ENCODE results near the gene TRAPPC6A. TPM values are rescaled to one million over a fixed set of nuclear protein-coding genes. Genes with fewer than 3 reads are reported as not detected.

The TRAPPC6A gene
- total RNA-seq, 1 experiment from 2014 or later, result 26.9 TPM

DNA sequence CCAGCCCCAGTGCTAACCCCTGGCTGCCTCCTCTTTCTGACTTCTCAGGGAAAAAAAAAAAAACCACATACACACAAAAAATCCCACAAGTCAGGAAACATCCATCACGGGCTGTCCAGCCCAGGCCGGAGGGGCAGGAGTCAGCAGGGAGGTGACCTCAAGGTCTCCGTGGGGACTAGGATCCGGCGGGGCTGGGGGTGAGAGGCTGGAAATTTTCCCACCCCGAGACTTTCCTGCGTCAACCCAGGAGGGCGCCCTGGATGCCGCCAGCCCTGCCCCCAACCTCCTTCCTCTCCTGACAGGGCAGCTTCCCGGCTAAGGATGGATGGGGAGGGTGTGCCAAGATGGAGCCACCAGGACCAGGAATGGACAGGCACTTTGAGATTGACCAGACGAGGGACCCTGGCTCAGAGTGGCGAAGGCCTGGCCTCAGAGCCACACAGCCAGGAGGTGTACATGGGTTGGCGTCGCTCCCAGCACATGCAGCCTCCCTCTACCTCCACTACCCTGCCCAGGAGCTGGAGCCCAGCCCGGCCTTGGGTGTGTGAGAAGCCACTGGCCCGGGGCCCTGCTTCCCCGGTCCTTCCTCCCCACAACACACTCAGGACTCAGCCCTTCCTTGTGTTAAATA is 33.8 kb upstream of the TRAPPC6A start:
- ATAC-seq, result no peak
- BruUV-seq (replicated peaks), result no TSS peak
- TF ChIP-seq ZFX (IDR thresholded peaks at IDR 0.05), result no peak
- TF ChIP-seq POLR2AphosphoS5 (IDR thresholded peaks at IDR 0.05; ENCODE audit: low read depth, low read length), result no peak
- no peak for TF ChIP-seq SP1 (IDR thresholded peaks at IDR 0.05; ENCODE audit: low read depth)
- no peak for TF ChIP-seq EZH2 (IDR thresholded peaks at IDR 0.05)
- TF ChIP-seq, protein P1, sequence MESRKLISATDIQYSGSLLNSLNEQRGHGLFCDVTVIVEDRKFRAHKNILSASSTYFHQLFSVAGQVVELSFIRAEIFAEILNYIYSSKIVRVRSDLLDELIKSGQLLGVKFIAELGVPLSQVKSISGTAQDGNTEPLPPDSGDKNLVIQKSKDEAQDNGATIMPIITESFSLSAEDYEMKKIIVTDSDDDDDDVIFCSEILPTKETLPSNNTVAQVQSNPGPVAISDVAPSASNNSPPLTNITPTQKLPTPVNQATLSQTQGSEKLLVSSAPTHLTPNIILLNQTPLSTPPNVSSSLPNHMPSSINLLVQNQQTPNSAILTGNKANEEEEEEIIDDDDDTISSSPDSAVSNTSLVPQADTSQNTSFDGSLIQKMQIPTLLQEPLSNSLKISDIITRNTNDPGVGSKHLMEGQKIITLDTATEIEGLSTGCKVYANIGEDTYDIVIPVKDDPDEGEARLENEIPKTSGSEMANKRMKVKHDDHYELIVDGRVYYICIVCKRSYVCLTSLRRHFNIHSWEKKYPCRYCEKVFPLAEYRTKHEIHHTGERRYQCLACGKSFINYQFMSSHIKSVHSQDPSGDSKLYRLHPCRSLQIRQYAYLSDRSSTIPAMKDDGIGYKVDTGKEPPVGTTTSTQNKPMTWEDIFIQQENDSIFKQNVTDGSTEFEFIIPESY (IDR thresholded peaks at IDR 0.05; ENCODE audit: extremely low read depth, insufficient replicate concordance, low read length), result no peak
- ChIA-PET POLR2A (no interaction called here), RAD21 (ENCODE audit: low non-redundant PET in 1 of 2, low total read pairs in 2 of 2, uncharacterized antibody in 2 of 2, unreplicated experiment in 2 of 2) (no interaction called here), CTCF (no interaction called here)
- no peaks in the 10 kb centered on the region for H3K9me3 ChIP-seq (ENCODE audit: control insufficient read depth in 1 of 2, insufficient read depth in 1 of 2, low read depth in 1 of 2, low read length in 2 of 2)
- no peaks in the 10 kb centered on the region for H4K20me1 ChIP-seq (ENCODE audit: insufficient read depth)
- H3K4me1 ChIP-seq (ENCODE audit: control insufficient read depth in 1 of 2, insufficient read depth in 2 of 2, low read length in 2 of 2), result no peaks in the 10 kb centered on the region
- H3K27ac ChIP-seq (ENCODE audit: low read depth, low read length), result no peak overlapping the region
- intact Hi-C loops (cut with micrococcal nuclease), result no loop called here
- H3K9me2 ChIP-seq (ENCODE audit: insufficient read depth), result no peaks in the 10 kb centered on the region
- no peak overlapping the region for H3K4me2 ChIP-seq (ENCODE audit: low read length)
- H3K9ac ChIP-seq (ENCODE audit: low read length), result no peak overlapping the region
- no peaks in the 10 kb centered on the region for H3K79me2 ChIP-seq (ENCODE audit: insufficient read depth, low read length)
- H3K27me3 ChIP-seq (ENCODE audit: insufficient read depth, low read length), result no peaks in the 10 kb centered on the region
- H2AFZ ChIP-seq (ENCODE audit: low read depth, low read length, poor library complexity, severe bottlenecking), result no peak overlapping the region
- DNase-seq (ENCODE audit: low read depth, low spot score), result no peak
- no peak overlapping the region for H3K4me3 ChIP-seq (replicated peaks in 1 of 2; ENCODE audit: low read depth in 1 of 2, low read length in 2 of 2)
- H3K36me3 ChIP-seq (ENCODE audit: control insufficient read depth in 1 of 2, insufficient read depth in 2 of 2, low read length in 2 of 2), result no peaks in the 10 kb centered on the region

DNA sequence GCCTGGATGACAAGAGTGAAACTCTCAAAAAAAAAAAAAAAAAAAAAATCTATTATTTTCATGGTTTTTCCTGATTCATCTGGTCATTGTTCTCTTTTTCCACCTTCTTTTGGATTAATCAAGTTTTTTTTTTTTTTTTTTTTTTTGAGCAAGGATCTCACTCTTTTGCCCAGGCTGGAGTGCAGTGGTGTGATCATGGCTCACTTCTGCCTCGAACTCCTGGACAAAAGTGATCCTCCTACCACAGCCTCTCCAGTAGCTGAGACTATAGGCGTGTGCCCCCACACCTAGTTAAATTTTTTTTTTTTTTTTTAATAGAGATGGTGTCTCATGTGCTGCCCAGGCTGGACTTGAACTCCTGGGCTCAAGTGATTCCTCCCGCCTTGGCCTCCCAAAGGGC is 28.3 kb upstream of the TRAPPC6A start:
- ATAC-seq, result no peak

More for the DNA sequence above, 28.3 kb upstream of the TRAPPC6A start:
- H3K9me3 ChIP-seq (ENCODE audit: control insufficient read depth in 1 of 2, insufficient read depth in 1 of 2, low read depth in 1 of 2, low read length in 2 of 2), result no peaks in the 10 kb centered on the region
- no peaks in the 10 kb centered on the region for H3K36me3 ChIP-seq (ENCODE audit: control insufficient read depth in 1 of 2, insufficient read depth in 2 of 2, low read length in 2 of 2)
- H3K4me3 ChIP-seq (replicated peaks in 1 of 2; ENCODE audit: low read depth in 1 of 2, low read length in 2 of 2), result no peak overlapping the region
- TF ChIP-seq, protein P2, sequence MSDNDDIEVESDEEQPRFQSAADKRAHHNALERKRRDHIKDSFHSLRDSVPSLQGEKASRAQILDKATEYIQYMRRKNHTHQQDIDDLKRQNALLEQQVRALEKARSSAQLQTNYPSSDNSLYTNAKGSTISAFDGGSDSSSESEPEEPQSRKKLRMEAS (IDR thresholded peaks at IDR 0.05), result no peak
- TF ChIP-seq, protein P1 (IDR thresholded peaks at IDR 0.05; ENCODE audit: extremely low read depth, insufficient replicate concordance, low read length), result no peak
- TF ChIP-seq SRF (IDR thresholded peaks at IDR 0.05; ENCODE audit: low read depth) (no peak), CEBPB (IDR thresholded peaks at IDR 0.05; ENCODE audit: low read depth) (no peak), TCF7L2 (IDR thresholded peaks at IDR 0.05; ENCODE audit: borderline replicate concordance, extremely low read depth, insufficient read depth, insufficient read length) (no peak), SIN3A (IDR thresholded peaks at IDR 0.05; ENCODE audit: low read depth) (no peak), ZNF274 (IDR thresholded peaks at IDR 0.05; ENCODE audit: low read depth, low read length) (no peak), EZH2phosphoT487 (IDR thresholded peaks at IDR 0.05; ENCODE audit: borderline replicate concordance) (no peak), POLR2A (IDR thresholded peaks at IDR 0.05; ENCODE audit: borderline replicate concordance, extremely low read depth, insufficient read depth, insufficient read length) (no peak), ELF1 (IDR thresholded peaks at IDR 0.05; ENCODE audit: borderline replicate concordance, low read depth) (no peak), POLR2AphosphoS5 (IDR thresholded peaks at IDR 0.05; ENCODE audit: low read depth, low read length) (no peak), SP1 (IDR thresholded peaks at IDR 0.05; ENCODE audit: low read depth) (no peak), YY1 (IDR thresholded peaks at IDR 0.05; ENCODE audit: extremely low read depth, insufficient replicate concordance, low read depth, low read length) (no peak), JUND (IDR thresholded peaks at IDR 0.05) (no peak), ZFX (IDR thresholded peaks at IDR 0.05) (no peak)
- POLR2A ChIA-PET, result interaction anchor here (0.7 kb wide), 1 partner anchor 206 kb away, joined by 3 read pairs; no protein-coding TSS in a partner anchor
- CTCF ChIA-PET, result no interaction called here
- H3K27me3 ChIP-seq (ENCODE audit: insufficient read depth, low read length), result no peaks in the 10 kb centered on the region
- H3K4me1 ChIP-seq (ENCODE audit: control insufficient read depth in 1 of 2, insufficient read depth in 2 of 2, low read length in 2 of 2), result no peaks in the 10 kb centered on the region
- H2AFZ ChIP-seq (ENCODE audit: low read depth, low read length, poor library complexity, severe bottlenecking), result no peak overlapping the region
- BruUV-seq (replicated peaks), result no TSS peak
- H3K27ac ChIP-seq (ENCODE audit: low read depth, low read length), result no peak overlapping the region
- H4K20me1 ChIP-seq (ENCODE audit: insufficient read depth), result no peaks in the 10 kb centered on the region
- intact Hi-C loops (cut with micrococcal nuclease), result no loop called here
- H3K9ac ChIP-seq (ENCODE audit: low read length), result no peak overlapping the region
- no peak overlapping the region for H3K4me2 ChIP-seq (ENCODE audit: low read length)
- H3K79me2 ChIP-seq (ENCODE audit: insufficient read depth, low read length), result no peaks in the 10 kb centered on the region
- no peaks in the 10 kb centered on the region for H3K9me2 ChIP-seq (ENCODE audit: insufficient read depth)
- RAD21 ChIA-PET (ENCODE audit: low non-redundant PET in 1 of 2, low total read pairs in 2 of 2, uncharacterized antibody in 2 of 2, unreplicated experiment in 2 of 2), result interaction anchor here in 1 of 2 experiments (0.6 kb wide), 1 partner anchor 30 kb away, joined by 3 read pairs; no protein-coding TSS in a partner anchor
- no peak for DNase-seq (ENCODE audit: low read depth, low spot score)
